ENCODE results near the gene PLAC8. TPM values are rescaled to one million over a fixed set of nuclear protein-coding genes. Genes with fewer than 3 reads are reported as not detected.
"Not testable (repeated sequence)": the region's sequence is repeated elsewhere in the genome, so short reads cannot be mapped to it uniquely, and the experiment has no call there.

Gene PLAC8
- total RNA-seq, 1 experiment from 2014 or later, result 6.3 TPM

DNA sequence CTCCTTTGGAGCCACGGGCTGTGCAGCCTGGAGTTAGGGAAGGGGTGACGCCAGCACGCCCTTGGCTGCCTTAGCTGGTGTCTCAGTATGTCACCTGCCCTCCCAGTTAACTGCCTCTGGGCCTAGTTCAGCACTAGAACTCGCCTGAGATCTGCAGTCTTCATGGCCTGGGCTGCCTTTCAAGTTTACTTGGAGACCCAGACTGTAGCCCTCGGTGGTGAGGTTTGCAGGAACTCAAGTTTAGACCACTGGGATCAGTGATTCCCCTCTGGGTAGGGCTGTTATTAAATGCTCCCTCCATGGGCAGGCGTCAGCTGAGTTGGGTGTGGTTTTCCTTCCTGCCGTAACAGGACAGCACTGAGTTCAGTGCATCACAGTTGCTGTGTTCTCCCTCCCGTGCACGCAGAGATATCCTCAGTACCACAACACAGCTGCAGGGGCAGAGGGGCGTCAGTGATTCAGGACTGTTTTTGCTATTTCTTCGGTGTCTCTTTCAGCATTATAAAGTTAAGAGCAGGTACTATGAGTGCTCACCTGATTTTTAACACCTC lies 30.5 kb downstream of the PLAC8 start:
- no peak for DNase-seq

DNA sequence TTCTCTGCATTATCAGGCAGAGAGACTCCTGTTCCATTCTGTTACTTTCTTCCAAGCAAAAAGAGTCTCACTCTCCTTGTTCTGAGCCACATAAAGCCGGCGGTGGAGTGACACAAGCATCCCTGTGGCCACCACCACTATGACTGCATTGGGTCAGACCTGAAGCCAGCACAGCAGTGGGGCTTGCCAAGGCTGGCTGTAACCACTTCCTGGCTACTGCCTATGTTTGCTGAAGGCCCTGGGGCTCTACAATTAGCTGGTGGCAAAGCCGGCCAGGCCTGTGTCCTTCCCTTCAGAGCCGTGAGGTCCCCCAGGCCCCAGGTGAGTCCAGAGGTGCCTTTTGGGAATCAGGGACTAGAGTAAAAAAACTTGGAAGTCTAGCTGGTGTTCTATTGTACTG lies 31.8 kb downstream of the PLAC8 start:
- Mint-ChIP-seq H3K9me3 (ENCODE audit: low read depth, unreplicated experiment) (no peaks in the 10 kb centered on the region), H3K27ac (ENCODE audit: unreplicated experiment) (no peak overlapping the region), H3K36me3 (ENCODE audit: insufficient read depth, unreplicated experiment) (no peaks in the 10 kb centered on the region), H3K27me3 (ENCODE audit: unreplicated experiment) (no peaks in the 10 kb centered on the region), H3K4me3 (ENCODE audit: low read depth, unreplicated experiment) (no peak overlapping the region), H3K4me1 (ENCODE audit: low read depth, unreplicated experiment) (no peaks in the 10 kb centered on the region)
- intact Hi-C loops (cut with micrococcal nuclease; ENCODE audit: unreplicated experiment), result no loop called here
- no TSS peak for BruUV-seq (replicated peaks)
- no peak for DNase-seq
- CTCF ChIA-PET, result no interaction called here
- TF ChIP-seq, protein P1, sequence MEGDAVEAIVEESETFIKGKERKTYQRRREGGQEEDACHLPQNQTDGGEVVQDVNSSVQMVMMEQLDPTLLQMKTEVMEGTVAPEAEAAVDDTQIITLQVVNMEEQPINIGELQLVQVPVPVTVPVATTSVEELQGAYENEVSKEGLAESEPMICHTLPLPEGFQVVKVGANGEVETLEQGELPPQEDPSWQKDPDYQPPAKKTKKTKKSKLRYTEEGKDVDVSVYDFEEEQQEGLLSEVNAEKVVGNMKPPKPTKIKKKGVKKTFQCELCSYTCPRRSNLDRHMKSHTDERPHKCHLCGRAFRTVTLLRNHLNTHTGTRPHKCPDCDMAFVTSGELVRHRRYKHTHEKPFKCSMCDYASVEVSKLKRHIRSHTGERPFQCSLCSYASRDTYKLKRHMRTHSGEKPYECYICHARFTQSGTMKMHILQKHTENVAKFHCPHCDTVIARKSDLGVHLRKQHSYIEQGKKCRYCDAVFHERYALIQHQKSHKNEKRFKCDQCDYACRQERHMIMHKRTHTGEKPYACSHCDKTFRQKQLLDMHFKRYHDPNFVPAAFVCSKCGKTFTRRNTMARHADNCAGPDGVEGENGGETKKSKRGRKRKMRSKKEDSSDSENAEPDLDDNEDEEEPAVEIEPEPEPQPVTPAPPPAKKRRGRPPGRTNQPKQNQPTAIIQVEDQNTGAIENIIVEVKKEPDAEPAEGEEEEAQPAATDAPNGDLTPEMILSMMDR (IDR thresholded peaks at IDR 0.05; ENCODE audit: unreplicated experiment), result no peak

More for the DNA sequence above, 30.5 kb downstream of the PLAC8 start:
- no peaks in the 10 kb centered on the region for H3K36me3 Mint-ChIP-seq (ENCODE audit: insufficient read depth, unreplicated experiment)
- intact Hi-C loops (cut with micrococcal nuclease; ENCODE audit: unreplicated experiment), result no loop called here
- H3K27ac Mint-ChIP-seq (ENCODE audit: unreplicated experiment), result no peak overlapping the region
- BruUV-seq (replicated peaks), result no TSS peak
- CTCF ChIA-PET, result no interaction called here
- no peaks in the 10 kb centered on the region for H3K9me3 Mint-ChIP-seq (ENCODE audit: low read depth, unreplicated experiment)
- H3K4me3 Mint-ChIP-seq (ENCODE audit: low read depth, unreplicated experiment), result no peak overlapping the region
- no peaks in the 10 kb centered on the region for H3K4me1 Mint-ChIP-seq (ENCODE audit: low read depth, unreplicated experiment)
- H3K27me3 Mint-ChIP-seq (ENCODE audit: unreplicated experiment), result no peaks in the 10 kb centered on the region
- TF ChIP-seq, protein P1 (IDR thresholded peaks at IDR 0.05; ENCODE audit: unreplicated experiment), result no peak

DNA sequence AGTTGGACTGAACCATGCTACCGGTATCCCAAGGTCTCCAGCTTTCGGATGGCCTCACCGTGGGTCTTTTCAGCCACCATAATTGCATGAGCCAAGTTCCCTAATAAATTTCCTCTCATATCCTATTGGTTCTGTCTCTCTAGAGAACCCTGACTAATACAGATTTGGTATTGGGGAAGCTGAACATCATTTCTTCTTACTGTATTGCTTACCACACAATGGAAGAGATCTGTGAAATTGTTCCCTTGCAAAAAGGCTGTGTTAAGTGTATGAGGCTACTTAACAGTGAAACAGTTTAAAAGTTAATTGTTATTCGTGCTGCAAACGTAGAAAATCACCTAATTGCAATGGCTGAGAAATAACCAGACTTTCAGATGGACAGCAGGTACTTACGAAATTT lies 34.0 kb downstream of the PLAC8 start:
- no peak overlapping the region for H3K4me3 Mint-ChIP-seq (ENCODE audit: low read depth, unreplicated experiment)
- CTCF ChIA-PET, result interaction anchor here (0.6 kb wide), 1 partner anchor 197 kb away, joined by 4 read pairs; no protein-coding TSS in a partner anchor
- no TSS peak for BruUV-seq (replicated peaks)
- intact Hi-C loops (cut with micrococcal nuclease; ENCODE audit: unreplicated experiment), result no loop called here
- no peak for DNase-seq
- no peaks in the 10 kb centered on the region for H3K27me3 Mint-ChIP-seq (ENCODE audit: unreplicated experiment)
- TF ChIP-seq, protein P1 (IDR thresholded peaks at IDR 0.05; ENCODE audit: unreplicated experiment), result no peak
- no peaks in the 10 kb centered on the region for H3K9me3 Mint-ChIP-seq (ENCODE audit: low read depth, unreplicated experiment)
- H3K27ac Mint-ChIP-seq (ENCODE audit: unreplicated experiment), result no peak overlapping the region
- H3K36me3 Mint-ChIP-seq (ENCODE audit: insufficient read depth, unreplicated experiment), result peaks cover 11% of the 10 kb centered on the region
- no peaks in the 10 kb centered on the region for H3K4me1 Mint-ChIP-seq (ENCODE audit: low read depth, unreplicated experiment)

DNA sequence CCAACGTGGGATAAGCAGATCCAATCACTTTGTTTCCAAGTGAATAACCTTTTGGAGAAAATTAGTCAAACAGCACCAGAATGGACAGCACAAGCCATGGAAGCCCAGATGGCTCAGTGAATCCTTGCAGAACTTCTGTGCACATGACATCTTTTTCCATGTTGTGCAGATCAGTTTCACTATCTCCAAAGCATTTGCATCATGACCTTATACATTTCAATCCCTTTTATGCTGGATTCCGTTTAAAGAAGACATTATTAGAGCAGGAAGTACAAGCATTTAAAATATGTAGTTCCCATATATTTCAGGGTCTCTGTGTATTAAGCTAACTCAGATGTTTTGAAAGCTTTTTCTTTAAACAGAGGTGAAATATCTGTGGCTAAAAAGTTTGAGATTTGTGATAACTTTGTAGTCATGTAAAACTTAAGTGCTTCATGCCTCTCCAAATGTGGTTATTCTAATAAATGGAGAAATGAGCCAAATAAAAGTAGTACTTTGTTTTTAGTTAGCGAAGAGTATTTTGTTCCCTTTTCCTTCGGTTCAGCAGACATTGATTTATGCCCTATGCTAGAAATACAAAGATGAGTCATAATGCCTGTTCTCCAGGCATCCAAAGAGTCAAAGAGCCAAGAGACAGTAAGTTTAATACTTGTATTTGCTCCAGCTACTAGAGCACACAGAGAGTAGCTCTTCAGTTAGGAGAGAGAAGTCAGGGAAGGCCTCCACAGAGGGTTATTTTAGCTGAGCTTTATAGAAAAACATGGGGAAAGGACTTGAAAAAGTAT lies 39.0 kb downstream of the PLAC8 start:
- Mint-ChIP-seq H3K27ac (ENCODE audit: unreplicated experiment) (no peak overlapping the region), H3K4me1 (ENCODE audit: low read depth, unreplicated experiment) (no peaks in the 10 kb centered on the region), H3K4me3 (ENCODE audit: low read depth, unreplicated experiment) (no peak overlapping the region), H3K36me3 (ENCODE audit: insufficient read depth, unreplicated experiment) (peaks cover 11% of the 10 kb centered on the region), H3K27me3 (ENCODE audit: unreplicated experiment) (no peaks in the 10 kb centered on the region), H3K9me3 (ENCODE audit: low read depth, unreplicated experiment) (no peaks in the 10 kb centered on the region)
- TF ChIP-seq, protein P1 (IDR thresholded peaks at IDR 0.05; ENCODE audit: unreplicated experiment), result no peak
- no peak for DNase-seq
- intact Hi-C loops (cut with micrococcal nuclease; ENCODE audit: unreplicated experiment), result loop anchor here (2.0 kb wide), 1 partner anchor 177 kb away; no protein-coding TSS in a partner anchor
- no TSS peak for BruUV-seq (replicated peaks)
- CTCF ChIA-PET, result interaction anchor here (1.6 kb wide), 1 partner anchor 181 kb away, joined by 8 read pairs; no protein-coding TSS in a partner anchor

DNA sequence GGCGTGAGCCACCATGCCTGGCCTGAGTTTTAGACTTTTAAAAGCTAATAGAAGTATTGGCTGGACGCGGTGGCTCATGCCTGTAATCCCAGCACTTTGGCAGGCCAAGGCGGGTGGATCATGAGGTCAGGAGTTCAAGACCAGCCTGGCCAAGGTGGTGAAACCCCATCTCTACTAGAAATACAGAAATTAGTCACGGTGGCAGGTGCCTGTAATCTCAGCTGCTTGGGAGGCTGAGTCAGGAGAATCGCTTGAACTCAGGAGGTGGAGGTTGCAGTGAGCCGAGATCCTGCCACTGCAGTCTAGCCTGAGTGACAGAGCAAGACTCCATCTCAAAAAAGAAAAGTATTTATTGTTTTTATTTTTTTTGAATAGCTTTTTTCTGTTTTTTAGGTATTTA lies 39.7 kb downstream of the PLAC8 start:
- intact Hi-C loops (cut with micrococcal nuclease; ENCODE audit: unreplicated experiment), result loop anchor here (1.0 to 5.0 kb wide), 3 partner anchors 178 to 208 kb away; partner anchors contain the start of gene COQ2

More for the DNA sequence above, 39.7 kb downstream of the PLAC8 start:
- not testable (repeated sequence) for H3K27ac Mint-ChIP-seq (ENCODE audit: unreplicated experiment); H3K9me3 Mint-ChIP-seq (ENCODE audit: low read depth, unreplicated experiment); H3K27me3 Mint-ChIP-seq (ENCODE audit: unreplicated experiment); H3K4me3 Mint-ChIP-seq (ENCODE audit: low read depth, unreplicated experiment); H3K4me1 Mint-ChIP-seq (ENCODE audit: low read depth, unreplicated experiment); DNase-seq; BruUV-seq (replicated peaks)
- H3K36me3 Mint-ChIP-seq (ENCODE audit: insufficient read depth, unreplicated experiment), result peaks cover 16% of the 10 kb centered on the region
- CTCF ChIA-PET, result interaction anchor here (0.7 to 1.6 kb wide), 4 partner anchors 36 to 207 kb away, joined by 5 to 11 read pairs (median 6); no protein-coding TSS in a partner anchor

Data from Calu3 (cell line).